PC-3 (cell line): ENCODE results near the gene IGSF3.

Source experiments
- EZH2phosphoT487 ChIP-seq: fragments of 300-600 bp; sonication (generic); IDR thresholded peaks from 2 replicates; pipeline ENCODE4 v1.6.1; 2018; ENCODE audit warnings: mild to moderate bottlenecking, antibody characterized with exemption, low read length, borderline replicate concordance
- TF ChIP-seq, protein P1 (sequence below): fragments of 300-600 bp; sonication (generic); conservative IDR thresholded peaks from 2 replicates; pipeline ENCODE4 v1.5.1; 2017; ENCODE audit warnings: antibody characterized with exemption, low read depth, mild to moderate bottlenecking, low read length

DNA sequence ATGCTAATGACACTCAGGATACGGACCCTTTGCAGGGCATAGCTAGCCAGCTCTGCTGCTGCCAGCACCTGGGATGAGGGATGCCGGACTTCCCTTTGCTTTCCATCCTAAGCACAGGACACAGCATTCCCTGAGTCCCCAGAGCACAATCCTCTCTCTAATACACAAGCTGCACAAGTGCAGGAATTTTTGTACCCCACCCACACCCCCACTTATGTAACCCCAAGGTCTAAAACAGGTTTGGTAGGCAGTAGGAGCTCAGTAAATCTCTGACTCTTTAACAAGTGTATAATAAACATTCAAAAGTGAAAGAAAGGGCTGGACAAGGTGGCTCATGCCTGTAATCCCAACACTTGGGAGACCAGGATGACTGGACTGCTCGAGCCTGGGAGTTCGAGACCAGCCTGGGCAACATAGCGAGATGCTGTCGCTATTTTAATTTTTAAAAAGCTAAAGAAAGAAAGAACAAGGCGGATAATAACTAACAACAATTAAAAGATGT is 42.2 kb upstream of the IGSF3 start:
- TF ChIP-seq, protein P1, sequence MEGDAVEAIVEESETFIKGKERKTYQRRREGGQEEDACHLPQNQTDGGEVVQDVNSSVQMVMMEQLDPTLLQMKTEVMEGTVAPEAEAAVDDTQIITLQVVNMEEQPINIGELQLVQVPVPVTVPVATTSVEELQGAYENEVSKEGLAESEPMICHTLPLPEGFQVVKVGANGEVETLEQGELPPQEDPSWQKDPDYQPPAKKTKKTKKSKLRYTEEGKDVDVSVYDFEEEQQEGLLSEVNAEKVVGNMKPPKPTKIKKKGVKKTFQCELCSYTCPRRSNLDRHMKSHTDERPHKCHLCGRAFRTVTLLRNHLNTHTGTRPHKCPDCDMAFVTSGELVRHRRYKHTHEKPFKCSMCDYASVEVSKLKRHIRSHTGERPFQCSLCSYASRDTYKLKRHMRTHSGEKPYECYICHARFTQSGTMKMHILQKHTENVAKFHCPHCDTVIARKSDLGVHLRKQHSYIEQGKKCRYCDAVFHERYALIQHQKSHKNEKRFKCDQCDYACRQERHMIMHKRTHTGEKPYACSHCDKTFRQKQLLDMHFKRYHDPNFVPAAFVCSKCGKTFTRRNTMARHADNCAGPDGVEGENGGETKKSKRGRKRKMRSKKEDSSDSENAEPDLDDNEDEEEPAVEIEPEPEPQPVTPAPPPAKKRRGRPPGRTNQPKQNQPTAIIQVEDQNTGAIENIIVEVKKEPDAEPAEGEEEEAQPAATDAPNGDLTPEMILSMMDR = no peak
- TF ChIP-seq EZH2phosphoT487 = no peak
